ENCODE results near the gene DAGLB.

DNA sequence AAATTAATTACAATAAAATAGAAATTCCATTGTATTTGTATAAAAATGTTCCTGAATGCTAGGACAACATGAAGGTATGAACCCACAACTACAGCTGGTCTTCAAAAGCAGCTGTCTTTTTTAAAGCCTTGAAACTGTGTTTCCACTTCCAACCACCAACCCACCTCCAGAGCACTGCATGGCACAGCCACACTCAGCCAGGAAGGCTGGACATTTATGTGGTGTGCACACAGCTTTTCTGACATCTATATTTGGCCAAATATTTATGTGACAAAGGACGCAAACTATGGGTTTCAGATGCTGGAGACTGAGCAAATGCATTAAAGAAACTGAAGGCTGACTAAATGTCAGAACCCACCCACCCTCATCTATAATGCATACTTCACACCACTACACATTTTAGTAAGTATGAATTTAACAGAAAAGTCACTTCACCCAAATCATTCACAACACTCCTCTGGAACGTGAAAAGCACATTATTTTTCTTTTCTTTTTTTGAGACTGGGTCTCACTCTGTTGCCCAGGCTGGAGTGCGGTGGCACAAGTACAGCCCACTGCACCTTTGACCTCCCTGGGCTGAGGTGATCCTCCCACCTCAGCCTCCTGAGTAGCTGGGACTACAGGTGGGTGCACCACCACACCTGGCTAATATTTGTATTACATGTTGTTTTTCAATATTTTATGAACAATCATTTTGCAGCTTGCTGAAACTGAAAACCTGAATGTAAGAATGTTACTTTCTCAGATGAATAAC is 27.9 kb upstream of the DAGLB start:
- TF ChIP-seq, protein P1, sequence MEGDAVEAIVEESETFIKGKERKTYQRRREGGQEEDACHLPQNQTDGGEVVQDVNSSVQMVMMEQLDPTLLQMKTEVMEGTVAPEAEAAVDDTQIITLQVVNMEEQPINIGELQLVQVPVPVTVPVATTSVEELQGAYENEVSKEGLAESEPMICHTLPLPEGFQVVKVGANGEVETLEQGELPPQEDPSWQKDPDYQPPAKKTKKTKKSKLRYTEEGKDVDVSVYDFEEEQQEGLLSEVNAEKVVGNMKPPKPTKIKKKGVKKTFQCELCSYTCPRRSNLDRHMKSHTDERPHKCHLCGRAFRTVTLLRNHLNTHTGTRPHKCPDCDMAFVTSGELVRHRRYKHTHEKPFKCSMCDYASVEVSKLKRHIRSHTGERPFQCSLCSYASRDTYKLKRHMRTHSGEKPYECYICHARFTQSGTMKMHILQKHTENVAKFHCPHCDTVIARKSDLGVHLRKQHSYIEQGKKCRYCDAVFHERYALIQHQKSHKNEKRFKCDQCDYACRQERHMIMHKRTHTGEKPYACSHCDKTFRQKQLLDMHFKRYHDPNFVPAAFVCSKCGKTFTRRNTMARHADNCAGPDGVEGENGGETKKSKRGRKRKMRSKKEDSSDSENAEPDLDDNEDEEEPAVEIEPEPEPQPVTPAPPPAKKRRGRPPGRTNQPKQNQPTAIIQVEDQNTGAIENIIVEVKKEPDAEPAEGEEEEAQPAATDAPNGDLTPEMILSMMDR (IDR thresholded peaks at IDR 0.05 in 8 of 11, conservative IDR thresholded peaks at IDR 0.05 in 3 of 11): no peak
- TF ChIP-seq POLR2A (IDR thresholded peaks at IDR 0.05): no peak
